GM19035 (cell line): ENCODE results near the gene PLD1.
"Not testable (repeated sequence)": the region's sequence is repeated elsewhere in the genome, so short reads cannot be mapped to it uniquely, and the experiment has no call there.

Source experiments
- ATAC-seq: cut with Tn5 transposase; IDR thresholded peaks from one replicate; pipeline ENCODE4 v1.9.1; 2021; ENCODE audit not compliant: unreplicated experiment

The PLD1 gene

GRCh38 chr3:171710359-171710758, 99.9 kb downstream of the PLD1 start:
- ATAC-seq: no peak

- ATAC-seq: no peak
Measured at GRCh38 chr3:171704814-171705213, 105.5 kb downstream of the PLD1 start.

- no peak for ATAC-seq
Measured at GRCh38 chr3:171704002-171704401, 106.3 kb downstream of the PLD1 start.

- ATAC-seq: no peak
Measured at GRCh38 chr3:171703144-171703543, 107.1 kb downstream of the PLD1 start.

GRCh38 chr3:171700653-171701052, 109.6 kb downstream of the PLD1 start:
- no peak for ATAC-seq

- no peak for ATAC-seq
Measured at GRCh38 chr3:171700157-171700556, 110.1 kb downstream of the PLD1 start.

- no peak for ATAC-seq
Measured at GRCh38 chr3:171699601-171700000, 110.7 kb downstream of the PLD1 start.

GRCh38 chr3:171696805-171697204, 113.5 kb downstream of the PLD1 start:
- ATAC-seq: no peak

GRCh38 chr3:171695426-171695825, 114.9 kb downstream of the PLD1 start:
- ATAC-seq: no peak

- no peak for ATAC-seq
Measured at GRCh38 chr3:171694888-171695287, 115.4 kb downstream of the PLD1 start.

- ATAC-seq: not testable (repeated sequence)
Measured at GRCh38 chr3:171692551-171692950, 117.7 kb downstream of the PLD1 start.

GRCh38 chr3:171691485-171691884, 118.8 kb downstream of the PLD1 start:
- no peak for ATAC-seq

- no peak for ATAC-seq
Measured at GRCh38 chr3:171690281-171690680, 120.0 kb downstream of the PLD1 start.

- ATAC-seq: no peak
Measured at GRCh38 chr3:171688593-171688992, 121.7 kb downstream of the PLD1 start.

GRCh38 chr3:171688002-171688401, 122.3 kb downstream of the PLD1 start:
- ATAC-seq: no peak

- no peak for ATAC-seq
Measured at GRCh38 chr3:171687581-171687980, 122.7 kb downstream of the PLD1 start.

GRCh38 chr3:171687064-171687463, 123.2 kb downstream of the PLD1 start:
- no peak for ATAC-seq

GRCh38 chr3:171685116-171685895, 125.0 kb downstream of the PLD1 start:
- no peak for ATAC-seq

- ATAC-seq: no peak
Measured at GRCh38 chr3:171684221-171684620, 126.1 kb downstream of the PLD1 start.

- no peak for ATAC-seq
Measured at GRCh38 chr3:171682743-171683142, 127.5 kb downstream of the PLD1 start.

- no peak for ATAC-seq
Measured at GRCh38 chr3:171680726-171681411, 129.4 kb downstream of the PLD1 start.

GRCh38 chr3:171678971-171679492, 131.3 kb downstream of the PLD1 start:
- ATAC-seq: no peak
